ENCODE measurements around the gene SYNJ2.

SYNJ2 gene

GRCh38 chr6:157999168-158000051, 17.7 kb downstream of the SYNJ2 start:
- no peak for DNase-seq

DNA sequence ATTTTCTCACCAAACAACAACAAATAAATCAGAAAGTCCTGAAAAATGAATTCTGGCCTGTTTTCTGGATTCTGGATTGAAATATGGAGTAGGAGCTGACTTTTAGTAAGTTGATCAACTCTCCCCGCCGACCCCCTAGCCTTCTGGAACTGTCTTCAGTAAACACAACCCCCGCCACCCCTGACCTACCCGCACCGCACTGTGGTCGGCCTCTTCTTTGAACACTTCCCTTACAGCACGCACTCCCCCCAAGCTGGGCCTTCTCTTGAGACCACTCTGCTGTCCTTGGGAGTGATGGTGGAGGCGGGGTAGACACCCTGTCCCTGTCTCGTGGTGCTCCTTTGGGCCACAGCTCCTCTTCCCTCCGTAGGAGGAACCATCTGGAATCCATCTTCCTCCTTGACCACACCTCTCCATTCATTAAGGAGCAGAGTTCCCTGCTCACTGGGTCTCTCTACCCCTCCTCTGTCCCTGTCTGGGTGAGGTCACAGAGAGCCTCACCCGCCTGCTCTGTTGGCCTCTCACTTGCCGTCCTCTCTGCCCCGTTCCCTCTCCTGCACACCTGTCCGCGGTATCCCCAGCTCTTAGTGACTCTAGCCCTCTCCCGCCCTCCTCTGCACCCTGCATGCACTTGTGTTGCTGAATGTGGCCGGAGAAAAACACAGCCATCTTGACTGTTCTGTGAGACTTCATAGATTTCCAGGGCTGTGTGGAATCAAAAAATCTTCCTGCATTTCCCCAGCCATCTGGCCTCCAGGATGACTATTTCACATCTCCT, 19.1 kb downstream of the SYNJ2 start:
- DNase-seq = no peak

DNA sequence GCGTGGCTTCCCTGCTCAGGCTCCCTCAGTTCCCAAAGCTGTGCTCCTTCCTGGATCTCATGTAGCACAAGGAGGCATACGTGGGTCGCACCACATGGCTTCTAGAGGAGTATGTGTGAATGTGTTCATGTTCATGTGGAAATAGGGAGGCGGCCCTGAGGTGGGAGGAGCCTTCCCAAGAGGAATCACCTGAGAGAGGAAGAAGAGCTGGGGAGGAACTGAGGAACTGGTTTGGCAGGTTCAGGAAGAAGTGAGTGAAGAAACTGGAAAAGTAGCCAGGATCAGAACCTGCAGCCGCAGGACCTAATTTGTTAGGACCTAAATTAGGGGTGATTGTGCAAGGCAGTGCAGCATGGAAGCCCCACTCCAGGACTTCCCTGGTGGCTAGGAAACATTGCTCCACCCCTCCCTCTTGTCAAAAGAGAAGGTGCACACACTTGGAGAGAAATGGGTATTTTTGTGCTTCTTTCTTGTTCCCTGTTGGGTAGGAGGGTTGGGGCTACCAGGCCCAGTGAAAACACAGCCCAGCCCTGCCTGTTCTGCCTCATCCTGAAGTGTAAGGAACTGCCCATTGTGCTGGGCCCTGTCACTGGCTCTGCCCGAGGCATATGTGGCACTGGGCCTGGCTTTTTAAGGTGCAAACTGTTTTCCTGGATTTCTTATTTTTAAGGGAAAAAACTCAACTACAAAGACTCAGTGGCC, 20.7 kb downstream of the SYNJ2 start:
- no peak for DNase-seq

DNA sequence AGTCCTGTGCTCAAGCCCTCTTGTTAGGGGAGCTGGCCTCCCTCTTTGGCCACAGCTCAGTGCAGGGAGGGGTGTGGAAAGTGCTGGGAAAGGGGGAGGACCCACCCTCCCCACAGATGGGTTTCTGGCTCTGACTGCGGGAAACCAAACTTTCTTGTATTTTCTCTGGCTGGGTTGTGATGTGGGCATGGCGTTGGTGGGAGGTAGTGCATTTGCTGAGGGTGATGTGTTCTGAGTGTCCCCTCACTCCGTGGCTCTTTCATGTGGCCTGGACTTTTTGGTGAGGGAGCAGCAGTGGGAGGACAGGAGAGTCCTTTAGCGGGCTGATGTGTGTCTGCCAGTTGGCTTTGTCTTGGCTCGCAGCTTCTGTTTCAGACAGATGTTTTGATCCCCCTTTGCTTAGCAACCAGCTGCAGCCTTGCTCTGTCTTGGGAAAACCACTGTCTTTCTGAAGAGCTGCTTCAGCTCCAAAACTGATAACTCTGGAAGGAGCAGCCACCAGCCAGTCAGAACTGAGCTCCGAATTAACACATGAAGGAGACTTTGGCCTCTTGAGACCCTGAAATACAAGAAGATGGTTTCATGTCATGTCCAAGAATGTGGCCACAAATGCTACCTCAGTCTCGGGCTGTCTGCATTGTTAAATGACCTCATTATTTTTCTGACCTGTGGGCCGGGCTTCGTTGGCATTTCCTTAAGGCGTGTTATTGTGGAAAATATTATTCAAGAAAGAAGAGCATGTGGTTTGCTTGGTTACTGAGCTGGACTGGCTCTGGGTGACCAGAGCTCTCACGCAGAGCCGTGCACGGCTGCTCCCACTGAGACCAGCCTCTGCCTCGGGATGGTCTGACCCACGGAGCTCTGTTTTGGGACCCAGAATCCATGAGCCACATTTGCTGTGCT, 21.5 kb downstream of the SYNJ2 start:
- DNase-seq = peak; percentile 59

GRCh38 chr6:158003910-158004700, 22.4 kb downstream of the SYNJ2 start:
- peak; percentile 90 for DNase-seq

DNA sequence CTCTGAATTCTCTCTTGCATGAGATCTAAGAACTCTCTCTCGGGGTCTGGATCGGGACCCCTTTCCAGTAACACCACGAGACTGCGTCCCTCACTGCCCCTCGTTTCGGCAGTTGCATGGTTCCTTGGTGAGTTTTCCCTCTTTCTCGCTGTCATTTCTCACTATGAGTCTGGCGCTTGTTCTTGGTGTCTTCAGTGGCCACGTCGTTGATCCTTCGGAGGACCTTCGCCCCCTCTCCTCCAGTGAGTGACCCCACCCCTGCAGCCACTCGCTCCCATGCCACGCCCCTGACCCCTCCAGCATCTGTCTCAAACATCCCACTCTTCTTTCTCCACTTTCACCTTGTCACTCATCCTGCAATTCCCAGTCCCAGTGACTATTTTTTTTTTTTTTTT, 23.0 kb downstream of the SYNJ2 start:
- no peak for DNase-seq

- no peak for DNase-seq
Observed at GRCh38 chr6:158005626-158006180, 24.0 kb downstream of the SYNJ2 start.

DNA sequence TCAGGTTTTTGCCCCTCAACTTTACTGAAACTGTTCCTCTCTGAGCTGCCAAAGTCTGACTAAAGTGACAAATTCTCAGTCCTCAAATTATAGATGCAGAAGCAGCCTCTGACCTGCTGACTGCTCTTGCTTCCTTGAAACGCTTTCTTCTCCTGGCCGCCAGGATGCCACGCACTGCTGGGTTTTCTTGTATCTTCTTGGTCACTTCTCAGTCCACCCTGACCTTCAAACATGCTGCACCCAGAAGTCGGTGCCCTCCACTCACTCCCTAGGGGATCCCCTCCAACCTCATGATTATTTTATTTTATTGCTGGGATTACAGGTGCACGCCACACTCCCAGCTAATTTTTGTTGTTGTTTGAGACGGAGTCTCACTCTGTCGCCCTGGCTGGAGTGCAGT, 24.7 kb downstream of the SYNJ2 start:
- no peak for DNase-seq

GRCh38 chr6:158006821-158007570, 25.3 kb downstream of the SYNJ2 start:
- no peak for DNase-seq

DNA sequence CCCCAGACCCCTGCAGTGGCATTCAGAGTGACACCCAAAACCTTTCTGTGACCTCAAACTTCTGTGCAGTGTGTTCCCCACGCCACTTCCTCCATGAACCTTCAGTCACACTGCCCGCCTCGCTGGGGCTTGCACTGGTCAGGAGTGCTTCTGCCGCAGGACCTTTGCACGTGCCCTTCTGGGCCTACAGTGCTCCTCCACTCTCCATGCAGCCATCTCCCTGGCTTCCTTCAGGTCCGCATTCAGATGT, 27.1 kb downstream of the SYNJ2 start:
- no peak for DNase-seq

- DNase-seq = no peak
Observed at GRCh38 chr6:158009114-158009891, 27.6 kb downstream of the SYNJ2 start.

DNA sequence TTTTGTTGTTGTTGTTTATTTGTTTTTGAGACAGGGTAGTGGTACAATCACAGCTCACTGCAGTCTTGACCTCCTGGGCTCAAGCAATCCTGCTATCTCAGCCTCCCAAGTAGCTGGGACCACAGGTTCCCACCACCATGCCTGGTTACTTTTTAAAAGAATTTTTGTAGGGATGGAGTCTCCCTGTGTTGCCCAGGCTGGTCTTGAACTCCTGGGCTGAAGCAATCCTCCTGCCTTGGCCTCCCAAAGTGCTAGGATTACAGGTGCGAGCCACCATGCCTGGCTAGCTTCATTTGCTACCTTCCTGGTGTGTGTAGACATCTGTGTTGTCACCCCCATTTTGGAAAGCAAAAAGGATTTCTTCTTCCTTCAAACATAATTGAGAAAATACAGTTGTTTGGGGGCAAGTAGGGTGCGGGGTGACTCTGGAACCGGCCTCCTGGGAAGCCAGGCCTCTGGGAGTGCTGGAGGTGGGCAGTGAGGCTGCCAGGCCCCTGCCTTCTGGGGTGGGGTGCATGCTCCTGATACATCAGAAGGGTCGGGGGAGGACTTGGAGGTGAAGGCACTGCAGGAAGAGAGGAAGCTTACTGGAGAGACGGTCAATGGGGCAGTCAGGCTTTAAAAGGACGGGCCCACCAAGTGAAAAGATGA, 28.4 kb downstream of the SYNJ2 start:
- DNase-seq = no peak

GRCh38 chr6:158010591-158011477, 29.2 kb downstream of the SYNJ2 start:
- DNase-seq = no peak

- DNase-seq = no peak
Observed at GRCh38 chr6:158011478-158011920, 29.8 kb downstream of the SYNJ2 start.

DNA sequence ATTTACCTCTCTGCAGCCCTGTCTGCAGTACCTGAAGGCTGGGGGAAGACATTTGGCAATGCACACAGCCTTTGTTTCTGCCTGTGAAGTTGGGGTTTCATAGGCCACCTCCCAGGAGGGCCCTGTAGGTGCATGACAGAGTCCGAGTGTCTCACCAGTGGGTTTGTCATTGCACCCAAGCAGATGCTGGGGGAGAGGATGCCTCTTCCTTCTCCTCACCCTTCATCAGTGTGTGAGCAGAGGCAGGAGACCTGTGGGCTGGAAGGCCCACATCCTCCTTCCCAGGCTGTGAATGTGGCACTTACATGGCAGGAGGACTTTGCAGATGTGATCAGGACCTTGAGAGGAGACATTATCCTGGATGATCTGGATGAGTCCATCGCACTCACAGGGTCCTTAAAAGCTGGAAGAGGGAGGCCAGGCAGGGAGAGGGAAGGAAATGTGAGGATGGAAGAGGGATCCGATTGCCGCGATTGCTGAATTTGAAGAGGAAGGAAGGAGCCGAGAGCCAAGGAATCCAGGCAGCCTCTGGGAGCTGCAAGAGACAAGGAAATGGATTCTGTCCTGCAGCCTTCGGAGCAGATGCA, 30.4 kb downstream of the SYNJ2 start:
- DNase-seq = no peak

DNA sequence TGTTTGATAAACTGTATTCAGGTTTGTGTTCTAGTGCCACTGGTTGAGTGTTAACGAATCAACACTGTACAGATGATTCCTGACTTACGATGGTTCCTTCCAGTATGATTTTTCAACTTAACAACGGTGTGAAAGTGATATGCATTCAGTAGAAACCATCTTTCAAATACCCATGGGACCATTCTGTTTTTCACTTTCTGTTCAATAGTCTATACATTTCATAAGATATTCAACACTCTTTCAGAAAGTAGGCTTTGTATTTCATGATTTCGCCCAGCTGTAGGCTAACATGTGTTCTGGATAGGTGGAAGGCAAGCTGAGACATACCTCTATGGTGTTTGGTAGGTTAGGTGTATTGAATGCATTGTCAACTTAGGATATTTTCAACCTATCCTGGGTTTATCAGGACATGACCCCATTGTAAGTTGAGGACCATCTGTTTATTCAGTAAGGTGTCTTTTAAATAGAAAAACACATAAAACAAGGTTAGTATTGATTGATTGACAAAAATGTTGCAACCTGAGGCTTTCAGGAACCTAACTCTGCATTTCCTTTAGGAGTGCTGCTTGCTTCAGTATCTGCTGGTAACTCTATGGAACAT, 32.3 kb downstream of the SYNJ2 start:
- no peak for DNase-seq

DNA sequence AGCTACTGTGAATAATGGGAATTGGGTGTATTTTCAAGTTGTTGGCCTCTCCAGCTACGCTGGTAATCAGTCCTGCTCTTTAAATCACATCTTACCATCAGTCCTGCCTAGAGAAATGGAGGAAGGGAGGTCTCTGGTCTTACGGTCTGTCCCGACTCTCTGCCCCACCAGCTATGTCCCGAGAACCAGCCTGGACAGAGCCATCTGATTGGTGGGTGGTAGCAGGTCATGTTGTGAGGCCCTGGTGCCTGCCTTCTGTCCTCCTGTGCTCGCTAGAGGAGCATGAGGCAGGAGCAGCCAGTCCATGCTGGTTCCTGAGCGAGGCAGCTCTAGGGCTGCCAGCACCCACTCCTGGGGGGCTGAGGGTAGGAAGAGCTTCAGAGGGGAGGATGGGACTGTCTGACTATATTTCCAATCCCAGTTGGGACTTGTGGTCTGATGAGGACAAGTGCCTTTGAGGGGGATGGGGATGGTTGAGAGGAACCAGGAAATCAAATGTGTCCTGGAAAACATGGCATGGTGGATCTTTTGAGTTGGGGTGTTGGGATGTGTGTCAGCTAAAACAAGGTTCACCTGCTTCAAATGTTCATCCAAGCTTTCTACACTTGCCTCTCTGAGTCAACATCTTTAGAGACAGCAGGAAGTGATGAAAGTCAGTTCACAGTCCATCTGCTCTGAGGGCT, 33.0 kb downstream of the SYNJ2 start:
- DNase-seq = peak; percentile 22
